NCI-H1105 (cell line): ENCODE results near the gene CCPG1.

Experiments used
- DNase-seq: peaks from one replicate; lab custom pipeline; 2025; lab: John Stamatoyannopoulos, UW

CCPG1 gene

GRCh38 chr15:55381595-55381994 is 26.6 kb downstream of the CCPG1 start:
- DNase-seq = no peak

- no peak for DNase-seq
These were observed 29.1 kb downstream of the CCPG1 start for GRCh38 chr15:55379095-55379494.

GRCh38 chr15:55372701-55373440 is 35.3 kb downstream of the CCPG1 start:
- DNase-seq = no peak

GRCh38 chr15:55366981-55367380 is 41.2 kb downstream of the CCPG1 start:
- no peak for DNase-seq

- DNase-seq = no peak
These were observed 45.5 kb downstream of the CCPG1 start for GRCh38 chr15:55362641-55363040.

GRCh38 chr15:55361048-55361447 is 47.1 kb downstream of the CCPG1 start:
- DNase-seq = no peak

GRCh38 chr15:55360256-55360655 is 47.9 kb downstream of the CCPG1 start:
- no peak for DNase-seq

- DNase-seq = no peak
These were observed 49.7 kb downstream of the CCPG1 start for GRCh38 chr15:55358471-55358870.

- no peak for DNase-seq
These were observed 50.4 kb downstream of the CCPG1 start for GRCh38 chr15:55357774-55358173.

- no peak for DNase-seq
These were observed 51.1 kb downstream of the CCPG1 start for GRCh38 chr15:55356985-55357585.

GRCh38 chr15:55353025-55353424 is 55.1 kb downstream of the CCPG1 start:
- no peak for DNase-seq

- DNase-seq = no peak
These were observed 58.9 kb downstream of the CCPG1 start for GRCh38 chr15:55349282-55349681.

- no peak for DNase-seq
These were observed 59.8 kb downstream of the CCPG1 start for GRCh38 chr15:55348281-55348778.

- no peak for DNase-seq
These were observed 64.0 kb downstream of the CCPG1 start for GRCh38 chr15:55344206-55344605.

GRCh38 chr15:55343168-55343567 is 65.0 kb downstream of the CCPG1 start:
- DNase-seq = peak; percentile 24

- DNase-seq = no peak
These were observed 71.0 kb downstream of the CCPG1 start for GRCh38 chr15:55337160-55337559.

GRCh38 chr15:55334997-55335396 is 73.2 kb downstream of the CCPG1 start:
- DNase-seq = no peak

GRCh38 chr15:55334371-55334770 is 73.8 kb downstream of the CCPG1 start:
- no peak for DNase-seq

- no peak for DNase-seq
These were observed 80.8 kb downstream of the CCPG1 start for GRCh38 chr15:55327387-55327786.

GRCh38 chr15:55322467-55322866 is 85.7 kb downstream of the CCPG1 start:
- DNase-seq = no peak

GRCh38 chr15:55320963-55321362 is 87.2 kb downstream of the CCPG1 start:
- no peak for DNase-seq

- DNase-seq = no peak
These were observed 88.0 kb downstream of the CCPG1 start for GRCh38 chr15:55320238-55320550.

- no peak for DNase-seq
These were observed 88.5 kb downstream of the CCPG1 start for GRCh38 chr15:55319537-55320237.
